ENCODE results near the gene LPAR1. TPM values are rescaled to one million over a fixed set of nuclear protein-coding genes. Genes with fewer than 3 reads are reported as not detected.

LPAR1 gene
- total RNA-seq, 1 experiment from 2014 or later, result 0.21 TPM

GRCh38 chr9:110950041-110950645, 88.1 kb downstream of the LPAR1 start:
- CTCF ChIA-PET, result interaction anchor here (0.7 kb wide), 1 partner anchor 1895 kb away, joined by 6 read pairs; no protein-coding TSS in a partner anchor

DNA sequence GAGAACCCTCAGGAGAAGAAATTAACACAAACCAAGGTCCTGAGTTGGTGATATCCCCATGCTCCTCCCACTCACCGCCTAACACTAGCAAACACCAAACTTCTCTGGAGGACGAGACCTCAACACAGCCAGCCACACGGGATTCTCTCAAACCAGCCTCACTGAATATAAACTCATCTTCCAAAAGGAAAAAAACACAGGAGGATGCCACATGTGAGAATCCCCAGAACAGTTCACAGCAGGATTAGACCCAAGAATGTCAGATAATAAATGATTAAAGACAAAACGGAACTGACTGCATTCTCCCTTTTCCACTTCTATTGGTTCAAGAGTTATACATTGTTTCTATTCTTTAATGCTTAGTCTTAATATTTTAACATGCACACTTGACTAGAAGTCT, 89.2 kb downstream of the LPAR1 start:
- Mint-ChIP-seq H3K36me3 (ENCODE audit: insufficient read depth, unreplicated experiment) (no peaks in the 10 kb centered on the region), H3K9me3 (ENCODE audit: unreplicated experiment) (peaks cover 5% of the 10 kb centered on the region), H3K27ac (ENCODE audit: low read depth, unreplicated experiment) (no peak overlapping the region), H3K4me3 (ENCODE audit: unreplicated experiment) (no peak overlapping the region), H3K27me3 (ENCODE audit: insufficient read depth, unreplicated experiment) (no peaks in the 10 kb centered on the region), H3K4me1 (ENCODE audit: insufficient read depth, unreplicated experiment) (no peaks in the 10 kb centered on the region)
- no peak for TF ChIP-seq CTCF (IDR thresholded peaks at IDR 0.05; ENCODE audit: unreplicated experiment)
- DNase-seq (ENCODE audit: unreplicated experiment), result no peak
- CTCF ChIA-PET, result interaction anchor here (1.1 kb wide), 1 partner anchor 252 kb away, joined by 3 read pairs; no protein-coding TSS in a partner anchor
- intact Hi-C loops (cut with micrococcal nuclease), result no loop called here
- BruUV-seq (replicated peaks), result no TSS peak
- POLR2A ChIA-PET, result no interaction called here

More at GRCh38 chr9:110950041-110950645, 88.1 kb downstream of the LPAR1 start:
- H3K27me3 Mint-ChIP-seq (ENCODE audit: insufficient read depth, unreplicated experiment), result no peaks in the 10 kb centered on the region
- H3K27ac Mint-ChIP-seq (ENCODE audit: low read depth, unreplicated experiment), result no peak overlapping the region
- POLR2A ChIA-PET, result no interaction called here
- peaks cover 16% of the 10 kb centered on the region for H3K9me3 Mint-ChIP-seq (ENCODE audit: unreplicated experiment)
- no peaks in the 10 kb centered on the region for H3K36me3 Mint-ChIP-seq (ENCODE audit: insufficient read depth, unreplicated experiment)
- no peak for TF ChIP-seq CTCF (IDR thresholded peaks at IDR 0.05; ENCODE audit: unreplicated experiment)
- H3K4me3 Mint-ChIP-seq (ENCODE audit: unreplicated experiment), result no peak overlapping the region
- intact Hi-C loops (cut with micrococcal nuclease), result no loop called here
- BruUV-seq (replicated peaks), result no TSS peak
- peaks cover 5% of the 10 kb centered on the region for H3K4me1 Mint-ChIP-seq (ENCODE audit: insufficient read depth, unreplicated experiment)
- DNase-seq (ENCODE audit: unreplicated experiment), result no peak

DNA sequence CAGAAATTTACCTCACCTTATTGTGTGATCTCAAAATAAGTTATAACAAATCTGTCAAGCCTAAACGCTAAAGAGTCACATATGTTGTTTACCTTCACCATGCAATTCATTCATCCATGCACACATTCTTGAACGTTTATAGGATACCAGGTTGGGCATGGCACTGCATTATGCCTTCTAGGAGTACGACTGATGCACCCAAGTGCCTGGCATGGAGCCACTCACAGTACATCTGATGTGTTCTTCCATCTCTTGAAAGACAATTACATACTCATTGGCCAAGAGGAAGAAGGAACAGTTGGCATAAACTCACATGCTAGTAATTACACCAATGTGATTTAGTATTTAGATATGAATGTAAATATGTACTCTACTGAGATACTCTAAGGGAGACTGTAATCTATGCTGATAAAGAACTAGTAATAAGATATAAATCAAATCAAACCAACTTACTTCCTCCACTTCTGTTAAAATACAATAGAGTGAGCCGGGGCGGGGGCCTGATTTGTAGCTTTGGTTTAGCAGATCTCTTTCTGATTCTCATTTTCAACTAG, 90.7 kb downstream of the LPAR1 start:
- Mint-ChIP-seq H3K36me3 (ENCODE audit: insufficient read depth, unreplicated experiment) (no peaks in the 10 kb centered on the region), H3K27me3 (ENCODE audit: insufficient read depth, unreplicated experiment) (no peaks in the 10 kb centered on the region), H3K27ac (ENCODE audit: low read depth, unreplicated experiment) (no peak overlapping the region), H3K4me1 (ENCODE audit: insufficient read depth, unreplicated experiment) (no peaks in the 10 kb centered on the region), H3K4me3 (ENCODE audit: unreplicated experiment) (no peak overlapping the region), H3K9me3 (ENCODE audit: unreplicated experiment) (no peaks in the 10 kb centered on the region)
- CTCF ChIA-PET, result interaction anchor here (0.7 kb wide), 1 partner anchor 745 kb away, joined by 3 read pairs; no protein-coding TSS in a partner anchor
- no peak for DNase-seq (ENCODE audit: unreplicated experiment)
- no peak for TF ChIP-seq CTCF (IDR thresholded peaks at IDR 0.05; ENCODE audit: unreplicated experiment)
- POLR2A ChIA-PET, result no interaction called here
- intact Hi-C loops (cut with micrococcal nuclease), result no loop called here
- BruUV-seq (replicated peaks), result no TSS peak

GRCh38 chr9:110942522-110942921, 95.7 kb downstream of the LPAR1 start:
- DNase-seq (ENCODE audit: unreplicated experiment), result peak; percentile 21
- CTCF ChIA-PET, result no interaction called here
- no TSS peak for BruUV-seq (replicated peaks)
- no peaks in the 10 kb centered on the region for H3K27me3 Mint-ChIP-seq (ENCODE audit: insufficient read depth, unreplicated experiment)
- POLR2A ChIA-PET, result no interaction called here
- TF ChIP-seq CTCF (IDR thresholded peaks at IDR 0.05; ENCODE audit: unreplicated experiment), result no peak
- intact Hi-C loops (cut with micrococcal nuclease), result no loop called here
- H3K27ac Mint-ChIP-seq (ENCODE audit: low read depth, unreplicated experiment), result no peak overlapping the region
- peaks cover 6% of the 10 kb centered on the region for H3K4me1 Mint-ChIP-seq (ENCODE audit: insufficient read depth, unreplicated experiment)
- no peaks in the 10 kb centered on the region for H3K36me3 Mint-ChIP-seq (ENCODE audit: insufficient read depth, unreplicated experiment)
- H3K4me3 Mint-ChIP-seq (ENCODE audit: unreplicated experiment), result no peak overlapping the region
- H3K9me3 Mint-ChIP-seq (ENCODE audit: unreplicated experiment), result no peaks in the 10 kb centered on the region
